EL (cell line): ENCODE data around the gene UBTF.
"Not testable (repeated sequence)": the region's sequence is repeated elsewhere in the genome, so short reads cannot be mapped to it uniquely, and the experiment has no call there.

ENCODE experiments used
- DNase-seq: peaks from one replicate; pipeline ENCODE4 v3.0.0-alpha.2; 2016

The UBTF gene

DNA sequence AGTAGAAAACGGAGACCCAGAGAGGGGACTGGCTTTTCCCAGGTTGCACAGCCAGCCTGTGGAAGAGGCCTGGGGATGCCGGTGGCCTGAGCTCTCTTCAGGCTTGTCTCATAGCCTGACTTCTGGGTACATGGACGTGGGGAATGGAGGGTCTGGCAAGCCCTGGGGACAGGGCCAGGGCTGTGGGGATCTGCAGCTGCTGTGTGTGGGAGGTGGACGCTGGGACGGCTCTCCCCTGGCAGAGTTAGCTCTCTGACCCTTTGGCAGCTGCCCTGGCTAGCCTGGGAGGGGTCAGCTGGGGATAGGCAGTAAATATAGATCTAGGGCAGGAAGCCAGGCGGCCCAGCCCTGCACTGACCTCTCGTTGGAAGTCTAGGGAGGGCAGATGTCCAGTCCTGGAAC is 28.0 kb upstream of the UBTF start:
- DNase-seq = no peak

- no peak for DNase-seq
Observed at GRCh38 chr17:44241106-44241624, 21.7 kb upstream of the UBTF start.

- not testable (repeated sequence) for DNase-seq
Observed at GRCh38 chr17:44237886-44238285, 18.4 kb upstream of the UBTF start.

GRCh38 chr17:44236444-44236991 is 17.0 kb upstream of the UBTF start:
- DNase-seq = no peak

GRCh38 chr17:44235583-44235936 is 16.1 kb upstream of the UBTF start:
- peak; percentile 69 for DNase-seq

DNA sequence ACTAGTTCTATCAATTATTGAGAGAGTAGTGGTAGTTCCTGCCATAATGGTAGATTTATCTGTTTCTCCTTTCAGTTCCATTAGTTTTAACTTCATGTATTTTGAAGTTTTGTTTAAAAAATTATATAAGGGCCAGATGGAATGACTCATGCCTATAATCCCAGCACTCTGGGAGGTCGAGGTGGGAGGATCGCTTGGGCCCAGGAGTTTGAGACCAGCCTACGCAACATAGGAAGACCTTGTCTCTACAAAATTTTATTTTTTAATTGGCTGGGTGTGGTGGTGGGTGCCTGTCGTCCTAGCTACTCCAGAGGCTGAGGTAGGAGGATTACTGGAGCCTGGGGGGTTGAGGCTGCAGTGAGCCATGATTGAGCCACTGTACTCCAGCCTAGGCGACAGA is 14.1 kb upstream of the UBTF start:
- no peak for DNase-seq

GRCh38 chr17:44232061-44232460 is 12.6 kb upstream of the UBTF start:
- DNase-seq = no peak

GRCh38 chr17:44230140-44230539 is 10.7 kb upstream of the UBTF start:
- DNase-seq = no peak

- no peak for DNase-seq
Observed at GRCh38 chr17:44229090-44229489, 9.6 kb upstream of the UBTF start.

DNA sequence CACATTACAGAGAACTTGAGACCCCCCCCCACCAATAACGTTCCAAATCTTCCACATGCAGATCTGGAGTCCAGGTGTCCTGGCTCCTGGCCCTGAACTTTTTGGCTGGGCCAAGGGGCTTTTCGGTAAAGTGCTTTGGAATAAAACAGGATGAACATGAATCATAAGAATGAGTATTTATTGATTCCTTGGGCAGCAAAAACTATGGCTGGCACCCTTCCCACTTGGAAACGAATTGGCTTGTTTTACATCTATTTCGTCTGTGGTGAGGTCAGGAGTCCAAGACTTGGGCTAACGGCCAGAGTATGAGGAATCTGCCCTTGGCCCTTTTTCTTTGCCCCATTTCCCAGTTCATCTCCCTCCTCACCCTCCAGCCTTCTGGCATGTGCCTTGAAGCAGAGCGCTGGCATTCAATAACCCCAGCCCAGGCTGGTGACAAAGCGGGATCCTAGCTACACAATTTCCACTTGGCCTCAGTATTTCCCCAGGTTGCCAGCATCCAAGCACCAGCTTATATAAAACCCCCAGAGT is 4.1 kb upstream of the UBTF start:
- peak; percentile 83 for DNase-seq

GRCh38 chr17:44222112-44222869 is 2.8 kb upstream of the UBTF start:
- DNase-seq = peak; percentile 78

DNA sequence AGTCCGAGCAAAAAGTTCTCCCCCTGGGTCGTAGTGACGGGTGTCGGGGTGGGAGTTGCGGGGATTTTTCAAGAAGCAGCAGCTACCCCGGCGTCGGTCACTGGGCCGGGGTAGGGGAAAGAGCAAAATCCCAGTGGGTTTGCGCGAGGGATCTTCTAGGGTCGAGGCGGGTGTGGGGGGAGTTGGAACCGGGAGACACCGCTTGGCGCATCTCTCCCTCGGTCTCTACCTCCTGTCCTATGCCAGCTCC is 2.3 kb upstream of the UBTF start:
- no peak for DNase-seq

- peak; percentile 84 for DNase-seq
Observed at GRCh38 chr17:44221084-44221861, 1.8 kb upstream of the UBTF start.

GRCh38 chr17:44220213-44221083 is 973 bp upstream of the UBTF start:
- DNase-seq = peak; percentile 49

DNA sequence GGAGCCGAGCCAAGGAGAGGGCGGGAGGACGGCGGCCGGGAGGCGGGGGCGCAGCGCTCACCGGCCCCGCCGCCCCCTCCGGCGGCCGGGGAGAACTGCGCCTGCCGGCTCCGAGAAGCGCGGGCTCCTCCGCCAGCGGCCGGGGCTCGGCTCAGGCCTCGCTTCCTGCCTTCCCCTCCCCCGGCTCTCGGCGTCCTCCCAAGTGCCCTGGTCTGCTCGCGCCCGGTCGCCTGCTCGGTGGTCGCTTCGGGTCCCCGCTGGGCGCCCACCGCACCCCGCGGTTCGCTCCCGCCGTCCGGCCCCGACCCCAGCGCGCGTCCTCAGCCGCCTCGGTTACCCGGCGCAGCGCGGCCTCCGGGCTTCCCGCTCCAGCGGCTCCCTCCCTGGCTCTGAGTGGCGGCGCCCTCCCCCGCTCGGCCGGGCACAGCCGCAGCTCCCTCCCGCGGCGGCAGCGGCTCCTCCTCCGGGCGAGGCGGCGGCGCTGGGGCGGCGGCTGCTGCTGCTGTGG is 313 bp downstream of the UBTF start:
- peak; percentile 76 for DNase-seq

- peak; percentile 93 for DNase-seq
Observed at GRCh38 chr17:44218344-44219107, 949 bp downstream of the UBTF start.

GRCh38 chr17:44217738-44218343 is 1.6 kb downstream of the UBTF start:
- no peak for DNase-seq

GRCh38 chr17:44216694-44217093 is 2.8 kb downstream of the UBTF start:
- DNase-seq = no peak

- DNase-seq = no peak
Observed at GRCh38 chr17:44216173-44216572, 3.3 kb downstream of the UBTF start.

- DNase-seq = no peak
Observed at GRCh38 chr17:44214896-44215295, 4.6 kb downstream of the UBTF start.

DNA sequence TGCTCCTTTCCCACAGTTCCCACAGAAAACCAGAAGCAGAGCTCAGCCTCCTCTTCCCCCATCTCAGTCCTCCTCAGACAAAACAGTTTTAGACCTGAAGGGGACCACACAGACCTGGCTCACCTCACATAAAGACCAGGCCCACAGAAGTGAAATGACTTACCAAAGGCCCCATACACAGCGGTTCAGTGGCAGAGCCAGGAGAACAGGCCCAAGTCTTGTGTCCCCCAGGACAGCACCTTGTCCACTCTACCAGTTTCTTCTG is 5.3 kb downstream of the UBTF start:
- no peak for DNase-seq
